T-helper 1 cell treated with Interleukin-12 subunit alpha and Interleukin-12 subunit beta and Interleukin-4 antibody, amounts not matched to agents 30 μg/mL and 1 μg/mL, for 36 hours (primary cell): Measurements from ENCODE around the gene ISG15.
A peak's percentile ranks its signal among the peaks of the same experiment; 100 is the strongest.

Experiments
- H3K27ac Mint-ChIP-seq: one replicate; pipeline ENCODE4 v1.8.0; 2021; ENCODE audit warnings: mild to moderate bottlenecking, mixed read lengths
- H3K27me3 Mint-ChIP-seq: one replicate; pipeline ENCODE4 v1.8.0; 2021; ENCODE audit warnings: low read depth, mixed read lengths
- H3K36me3 Mint-ChIP-seq: one replicate; pipeline ENCODE4 v1.8.0; 2021; ENCODE audit warnings: low read depth, mixed read lengths
- H3K4me1 Mint-ChIP-seq: one replicate; pipeline ENCODE4 v1.8.0; 2021; ENCODE audit warnings: low read depth, mixed read lengths
- H3K4me3 Mint-ChIP-seq: one replicate; pipeline ENCODE4 v1.8.0; 2021; ENCODE audit warnings: mild to moderate bottlenecking, moderate library complexity, mixed read lengths
- H3K9me3 Mint-ChIP-seq: one replicate; pipeline ENCODE4 v1.8.0; 2021; ENCODE audit warnings: mixed read lengths

ISG15 gene

GRCh38 chr1:1013105-1013921, at the start of gene ISG15:
ISG15 (plus strand) TSS chr1:1013497; CDS start chr1:1013574, 77 bp downstream.
- Mint-ChIP-seq H3K36me3 (peaks cover 17% of the 10 kb centered on the region), H3K4me1 (peaks cover 23% of the 10 kb centered on the region), H3K27me3 (peaks cover 2% of the 10 kb centered on the region), H3K9me3 (no peaks in the 10 kb centered on the region), H3K4me3 (peak within 1 kb of the TSS; percentile 88), H3K27ac (peak within 1 kb of the TSS; percentile 97)

- peaks cover 2% of the 10 kb centered on the region for H3K36me3 Mint-ChIP-seq
- H3K4me3 Mint-ChIP-seq = no peak overlapping the region
- H3K27ac Mint-ChIP-seq = no peak overlapping the region
- no peaks in the 10 kb centered on the region for H3K9me3 Mint-ChIP-seq
- H3K27me3 Mint-ChIP-seq = peaks cover 4% of the 10 kb centered on the region
- peaks cover 3% of the 10 kb centered on the region for H3K4me1 Mint-ChIP-seq
These were observed 49.4 kb upstream of the ISG15 start for GRCh38 chr1:963746-964525.

DNA sequence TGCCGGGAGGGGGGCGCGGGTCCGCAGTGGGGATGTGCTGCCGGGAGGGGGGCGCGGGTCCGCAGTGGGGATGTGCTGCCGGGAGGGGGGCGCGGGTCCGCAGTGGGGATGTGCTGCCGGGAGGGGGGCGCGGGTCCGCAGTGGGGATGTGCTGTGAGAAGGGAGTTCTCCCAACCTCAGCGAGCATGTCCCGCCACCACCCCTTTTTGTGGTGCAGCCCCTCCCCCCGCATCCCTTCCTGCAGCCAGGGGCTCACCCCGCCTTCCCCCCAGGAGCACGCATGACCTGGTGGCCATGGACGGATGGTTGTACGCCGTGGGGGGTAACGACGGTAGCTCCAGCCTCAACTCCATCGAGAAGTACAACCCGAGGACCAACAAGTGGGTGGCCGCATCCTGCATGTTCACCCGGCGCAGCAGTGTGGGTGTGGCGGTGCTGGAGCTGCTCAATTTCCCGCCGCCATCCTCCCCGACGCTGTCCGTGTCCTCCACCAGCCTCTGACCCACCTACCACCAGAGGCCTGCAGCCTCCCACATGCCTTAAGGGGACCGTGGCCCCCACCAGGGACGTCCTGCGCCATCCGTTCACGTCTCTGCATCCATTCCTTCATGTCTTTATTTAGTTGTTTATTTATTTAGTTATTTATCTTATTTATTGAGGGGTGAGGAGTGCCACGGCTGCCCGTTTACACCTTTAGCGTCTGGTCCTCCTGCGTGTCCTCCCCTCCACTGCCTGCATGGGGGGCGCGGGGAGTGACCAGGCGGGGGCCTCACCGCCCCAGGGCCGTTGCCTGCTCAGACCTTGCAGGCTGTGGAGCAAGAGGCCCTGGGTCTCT, 48.4 kb upstream of the ISG15 start:
- Mint-ChIP-seq H3K36me3 (peaks cover 2% of the 10 kb centered on the region), H3K27ac (no peak overlapping the region), H3K4me1 (peaks cover 3% of the 10 kb centered on the region), H3K4me3 (no peak overlapping the region), H3K9me3 (no peaks in the 10 kb centered on the region), H3K27me3 (peaks cover 10% of the 10 kb centered on the region)

DNA sequence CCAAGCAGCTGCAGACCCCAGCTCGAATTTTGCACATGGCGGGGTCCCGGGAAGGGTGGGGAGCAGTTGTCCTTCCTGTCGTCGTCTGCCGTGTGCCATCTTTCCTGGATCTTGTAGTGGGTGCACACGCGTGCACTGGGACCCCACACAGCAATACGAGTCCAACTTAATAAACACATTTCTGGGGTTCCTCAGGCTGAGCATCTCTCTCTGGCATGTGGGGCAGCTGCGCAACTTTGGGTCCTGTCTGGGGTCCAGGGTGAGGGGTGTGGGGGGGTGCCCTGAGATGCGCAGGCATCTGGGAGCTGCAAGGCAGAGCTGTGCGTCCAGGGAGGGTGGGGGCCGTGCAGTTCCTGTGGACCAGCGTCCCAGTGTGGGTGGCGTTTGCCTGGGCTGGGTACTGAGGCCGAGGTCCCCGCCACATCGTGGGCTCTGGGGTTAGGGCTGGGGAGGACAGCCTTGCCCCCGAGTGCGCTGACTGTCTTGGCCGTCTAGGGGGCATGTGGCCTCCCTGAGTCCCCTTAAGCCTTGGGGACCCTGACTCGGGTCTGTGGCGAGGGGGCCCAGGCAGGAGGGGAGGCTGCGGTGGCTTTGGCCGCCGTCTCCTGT, 47.7 kb upstream of the ISG15 start:
- peak overlapping the region; percentile 31 for H3K4me3 Mint-ChIP-seq
- peaks cover 2% of the 10 kb centered on the region for H3K36me3 Mint-ChIP-seq
- peaks cover 10% of the 10 kb centered on the region for H3K27me3 Mint-ChIP-seq
- H3K27ac Mint-ChIP-seq = no peak overlapping the region
- peaks cover 3% of the 10 kb centered on the region for H3K4me1 Mint-ChIP-seq
- H3K9me3 Mint-ChIP-seq = no peaks in the 10 kb centered on the region

DNA sequence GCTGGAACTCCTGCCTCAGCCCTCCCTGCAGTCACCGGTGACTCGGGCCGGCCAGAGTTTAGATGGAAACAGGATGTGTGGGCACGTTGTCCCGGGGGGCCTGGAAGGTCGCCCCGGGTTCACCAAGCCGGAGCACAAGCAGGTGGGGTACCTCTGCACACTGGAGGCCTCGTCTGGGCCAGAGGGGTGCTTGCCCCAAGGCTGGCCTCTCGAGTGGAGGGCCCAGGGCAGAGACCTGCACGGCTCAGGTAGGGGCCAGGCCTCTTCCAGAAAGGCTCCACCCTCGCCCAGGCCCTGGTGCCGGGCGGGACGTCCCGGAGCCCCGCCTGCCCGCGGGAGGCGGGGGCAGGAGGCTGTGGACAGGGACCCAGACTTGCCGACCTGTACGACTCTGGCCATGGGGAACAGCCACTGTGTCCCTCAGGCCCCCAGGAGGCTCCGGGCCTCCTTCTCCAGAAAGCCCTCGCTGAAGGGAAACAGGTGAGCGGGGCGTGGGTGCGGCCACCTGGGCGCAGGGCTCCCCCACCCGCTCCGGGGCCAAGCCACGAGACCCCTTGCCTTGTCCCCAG, 47.1 kb upstream of the ISG15 start, which contains the start of gene PLEKHN1:
PLEKHN1 (plus strand) TSS at position 348 of the 569 bp plus-strand sequence; CDS start at position 398, 50 bp downstream.
- H3K9me3 Mint-ChIP-seq = no peaks in the 10 kb centered on the region
- H3K4me1 Mint-ChIP-seq = peaks cover 3% of the 10 kb centered on the region
- peaks cover 2% of the 10 kb centered on the region for H3K36me3 Mint-ChIP-seq
- H3K27ac Mint-ChIP-seq = peak within 1 kb of the TSS; percentile 69
- peaks cover 10% of the 10 kb centered on the region for H3K27me3 Mint-ChIP-seq
- peak within 1 kb of the TSS; percentile 80 for H3K4me3 Mint-ChIP-seq

GRCh38 chr1:966704-967300, 46.5 kb upstream of the ISG15 start:
- Mint-ChIP-seq H3K9me3 (no peaks in the 10 kb centered on the region), H3K4me1 (peaks cover 3% of the 10 kb centered on the region), H3K4me3 (peak overlapping the region; percentile 80), H3K27me3 (peaks cover 10% of the 10 kb centered on the region), H3K27ac (peak overlapping the region; percentile 69), H3K36me3 (peaks cover 2% of the 10 kb centered on the region)

DNA sequence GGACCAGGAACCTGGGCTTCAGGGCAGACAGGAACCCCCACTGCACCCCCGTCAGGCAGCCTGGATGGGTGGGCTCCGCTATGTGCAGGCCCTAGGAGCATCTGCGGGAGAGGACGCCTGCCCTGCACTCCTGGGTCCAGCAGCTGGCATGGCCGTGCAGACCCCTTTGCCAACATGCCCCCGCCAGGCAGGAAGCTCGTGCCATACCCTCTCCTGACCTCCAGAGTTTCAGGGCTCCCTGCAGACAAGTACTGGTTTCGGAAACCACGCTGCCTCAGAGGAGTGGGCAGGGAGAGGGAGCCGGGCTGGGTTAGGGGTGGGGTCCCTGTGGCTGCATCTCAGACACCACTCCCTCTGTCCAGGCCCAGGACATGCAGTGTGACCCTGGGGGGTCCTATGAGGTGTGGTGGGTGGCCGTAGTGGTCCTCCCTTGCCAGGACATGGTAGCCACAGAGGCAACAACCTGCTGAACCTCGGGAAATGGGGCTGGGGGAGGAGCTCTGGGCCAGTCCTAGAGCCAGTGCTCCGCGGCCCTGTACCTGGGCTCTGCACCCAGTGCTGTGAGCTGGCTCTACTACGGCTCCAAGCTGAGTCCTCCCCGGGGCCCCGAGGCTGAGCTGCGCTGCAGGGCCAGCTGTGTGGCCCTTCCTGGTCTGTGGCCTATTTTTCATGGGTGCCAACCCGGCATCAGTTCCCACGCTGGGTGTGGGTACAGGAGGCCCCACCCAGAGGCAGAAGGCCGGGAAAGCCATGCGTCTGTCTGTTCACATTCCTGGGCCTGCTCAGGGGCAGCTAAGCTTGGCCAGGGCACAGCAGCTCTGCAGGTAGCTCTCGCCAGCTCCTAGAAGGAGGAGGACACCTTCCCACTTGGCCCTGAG, 45.6 kb upstream of the ISG15 start:
- Mint-ChIP-seq H3K27ac (no peak overlapping the region), H3K36me3 (peaks cover 2% of the 10 kb centered on the region), H3K4me1 (no peaks in the 10 kb centered on the region), H3K9me3 (no peaks in the 10 kb centered on the region), H3K27me3 (peaks cover 10% of the 10 kb centered on the region), H3K4me3 (no peak overlapping the region)

DNA sequence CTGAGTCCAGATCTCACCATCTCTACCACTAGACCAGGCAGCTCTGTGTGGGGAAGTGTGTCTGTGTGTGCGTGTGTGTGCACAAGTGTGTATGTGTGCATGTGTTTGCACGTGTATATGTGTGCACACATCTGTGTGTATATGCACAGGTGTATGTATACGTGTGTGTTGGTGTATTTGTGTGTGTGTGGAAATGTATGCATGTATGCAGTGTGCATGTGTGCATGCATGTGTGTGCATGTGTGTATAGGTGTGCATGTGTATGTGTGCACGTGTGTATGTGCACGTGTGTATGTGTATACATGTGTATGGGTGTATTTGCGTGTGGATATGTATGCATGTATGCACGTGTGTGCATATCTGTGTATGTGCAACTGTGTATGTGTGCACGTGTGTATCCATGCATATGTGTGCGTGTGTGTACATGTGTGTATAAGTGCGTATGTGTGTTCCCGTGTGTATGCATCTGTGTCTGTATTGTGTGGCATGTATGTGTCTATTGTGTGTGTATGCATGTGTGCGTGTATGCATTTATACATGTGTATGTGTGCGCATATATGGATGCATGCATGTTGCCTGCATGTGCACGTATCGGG, 43.9 kb upstream of the ISG15 start:
- Mint-ChIP-seq H3K4me1 (no peaks in the 10 kb centered on the region), H3K9me3 (no peaks in the 10 kb centered on the region), H3K36me3 (peaks cover 2% of the 10 kb centered on the region), H3K27ac (no peak overlapping the region), H3K27me3 (peaks cover 10% of the 10 kb centered on the region), H3K4me3 (no peak overlapping the region)

GRCh38 chr1:970242-970972, 42.9 kb upstream of the ISG15 start:
- Mint-ChIP-seq H3K27ac (no peak overlapping the region), H3K9me3 (no peaks in the 10 kb centered on the region), H3K36me3 (peaks cover 1% of the 10 kb centered on the region), H3K27me3 (peaks cover 10% of the 10 kb centered on the region), H3K4me3 (no peak overlapping the region), H3K4me1 (no peaks in the 10 kb centered on the region)

DNA sequence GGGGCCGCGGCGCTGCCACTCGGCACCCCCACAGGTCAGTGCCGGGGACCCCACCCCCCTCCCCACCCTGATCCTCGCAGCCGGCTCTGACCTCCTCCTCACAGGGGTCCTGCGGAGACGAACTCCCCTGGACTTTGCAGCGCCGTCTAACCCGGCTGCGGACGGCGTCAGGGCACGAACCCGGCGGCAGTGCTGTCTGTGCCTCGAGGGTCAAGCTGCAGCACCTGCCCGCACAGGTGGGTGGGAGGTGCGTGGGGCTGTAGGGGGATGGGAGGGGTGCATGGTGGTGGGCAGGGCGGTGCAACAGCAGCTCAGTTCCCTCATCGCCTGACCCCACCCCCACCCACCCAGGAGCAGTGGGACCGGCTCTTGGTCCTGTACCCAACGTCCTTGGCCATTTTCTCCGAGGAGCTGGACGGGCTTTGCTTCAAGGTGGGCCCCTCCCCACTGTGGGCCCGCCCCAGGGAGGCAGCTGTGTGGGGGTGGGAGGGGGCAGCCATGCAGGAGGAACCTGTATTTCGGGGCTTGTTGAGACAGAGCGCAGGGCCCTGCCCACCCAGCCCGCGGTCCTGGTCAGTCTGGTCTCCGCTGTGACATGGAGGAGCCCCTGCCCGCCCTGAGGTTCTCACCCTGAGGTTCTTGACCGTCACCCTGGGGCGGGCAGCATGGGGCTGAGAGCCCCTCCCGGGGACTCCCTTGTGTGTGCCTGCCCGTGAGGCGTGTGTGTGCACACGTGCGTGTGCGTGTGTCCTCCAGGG, 42.1 kb upstream of the ISG15 start:
- no peak overlapping the region for H3K4me3 Mint-ChIP-seq
- H3K36me3 Mint-ChIP-seq = no peaks in the 10 kb centered on the region
- H3K9me3 Mint-ChIP-seq = no peaks in the 10 kb centered on the region
- peaks cover 15% of the 10 kb centered on the region for H3K27me3 Mint-ChIP-seq
- H3K27ac Mint-ChIP-seq = no peak overlapping the region
- H3K4me1 Mint-ChIP-seq = peaks cover 4% of the 10 kb centered on the region

- Mint-ChIP-seq H3K27ac (no peak overlapping the region), H3K4me3 (no peak overlapping the region), H3K4me1 (peaks cover 4% of the 10 kb centered on the region), H3K27me3 (peaks cover 15% of the 10 kb centered on the region), H3K36me3 (no peaks in the 10 kb centered on the region), H3K9me3 (no peaks in the 10 kb centered on the region)
These were observed 41.4 kb upstream of the ISG15 start for GRCh38 chr1:971751-972506.
